Neural cell (in vitro differentiated cells): ENCODE data around the gene OTOF. TPM values are rescaled to one million over a fixed set of nuclear protein-coding genes. Genes with fewer than 3 reads are reported as not detected.

Source experiments
- H2AFZ ChIP-seq: fragments of 200-600, 300-800 bp; sonication (generic), shearing (Covaris generic); 2 replicates; pipeline ENCODE4 v1.6.0; 2014; ENCODE audit warnings: low read depth, mild to moderate bottlenecking, antibody characterized with exemption, low read length, moderate library complexity
- H3F3A ChIP-seq: fragments of 200-600 bp; shearing (Covaris generic); 2 replicates; pipeline ENCODE4 v1.6.1; 2016; ENCODE audit warnings: mild to moderate bottlenecking, moderate library complexity, mixed read lengths, antibody characterized with exemption, low read length; ENCODE audit not compliant: insufficient read depth, poor library complexity, severe bottlenecking
- H3K27ac ChIP-seq: fragments of 200-600, 300-800 bp; sonication (generic), shearing (Covaris generic); 2 replicates; pipeline ENCODE4 v1.5.1; 2014; ENCODE audit warnings: mild to moderate bottlenecking, low read length, moderate library complexity
- H3K27me3 ChIP-seq: fragments of 300-800, 200-600 bp; sonication (generic), shearing (Covaris generic); 2 replicates; pipeline ENCODE4 v1.6.0; 2014; ENCODE audit warnings: mild to moderate bottlenecking, low read depth, low read length, moderate library complexity; ENCODE audit not compliant: insufficient read depth
- H3K36me3 ChIP-seq: fragments of 300-800, 200-600 bp; sonication (generic), shearing (Covaris generic); 2 replicates; pipeline ENCODE4 v1.5.1; 2014; ENCODE audit warnings: mild to moderate bottlenecking, antibody characterized with exemption, low read length, moderate library complexity; ENCODE audit not compliant: insufficient read depth
- H3K4me2 ChIP-seq: fragments of 300-800, 200-600 bp; sonication (generic), shearing (Covaris generic); 2 replicates; pipeline ENCODE4 v1.6.0; 2014; ENCODE audit warnings: mild to moderate bottlenecking, low read length
- H3K4me3 ChIP-seq: fragments of 300-800, 200-600 bp; sonication (generic), shearing (Covaris generic); 2 replicates; pipeline ENCODE4 v1.5.1; 2014; ENCODE audit warnings: mild to moderate bottlenecking, low read length, moderate library complexity
- H3K79me2 ChIP-seq: fragments of 200-600 bp; shearing (Covaris generic); replicated peaks from 2 replicates; pipeline ENCODE4 v1.6.0; 2014; ENCODE audit warnings: mild to moderate bottlenecking, low read length, moderate library complexity; ENCODE audit not compliant: insufficient read depth
- H3K9ac ChIP-seq: fragments of 300-800, 200-600 bp; sonication (generic), shearing (Covaris generic); 2 replicates; pipeline ENCODE4 v1.6.1; 2016; ENCODE audit warnings: mild to moderate bottlenecking, low read length, mixed read lengths
- H3K9me2 ChIP-seq: fragments of 200-600 bp; shearing (Covaris generic); 2 replicates; pipeline ENCODE4 v1.6.1; 2016; ENCODE audit warnings: mild to moderate bottlenecking, low read length, mixed read lengths; ENCODE audit not compliant: insufficient read depth
- H3K9me3 ChIP-seq: fragments of 200-600, 300-800 bp; sonication (generic), shearing (Covaris generic); 2 replicates; pipeline ENCODE4 v1.6.1; 2016; ENCODE audit warnings: mild to moderate bottlenecking, mixed run types, low read length, moderate library complexity, mixed read lengths
- H4K20me1 ChIP-seq: fragments of 200-600 bp; shearing (Covaris generic); 2 replicates; pipeline ENCODE4 v1.6.1; 2016; ENCODE audit warnings: mild to moderate bottlenecking, mixed run types; ENCODE audit not compliant: insufficient read depth
- CTCF ChIP-seq: fragments of 450-650 bp; IDR thresholded peaks from 2 replicates; pipeline ENCODE4 v1.5.1; 2014; ENCODE audit warnings: antibody characterized with exemption, mild to moderate bottlenecking, moderate library complexity; ENCODE audit not compliant: poor library complexity, severe bottlenecking
- EP300 ChIP-seq: fragments of 450-650 bp; conservative IDR thresholded peaks from 2 replicates; pipeline ENCODE4 v1.6.1; 2014; ENCODE audit warnings: antibody characterized with exemption, mild to moderate bottlenecking, moderate library complexity; ENCODE audit not compliant: poor library complexity, severe bottlenecking
- EZH2 ChIP-seq: fragments of 200-600, 300-800 bp; shearing (Covaris generic), sonication (generic); IDR thresholded peaks from 2 replicates; pipeline ENCODE4 v1.6.1; 2014; ENCODE audit warnings: antibody characterized with exemption, low read length, borderline replicate concordance, mild to moderate bottlenecking; ENCODE audit not compliant: insufficient read depth, poor library complexity, severe bottlenecking
- MXI1 ChIP-seq: fragments of 450-650 bp; conservative IDR thresholded peaks from 2 replicates; pipeline ENCODE4 v1.6.1; 2014; ENCODE audit warnings: antibody characterized with exemption, mild to moderate bottlenecking; ENCODE audit not compliant: poor library complexity, severe bottlenecking
- POLR2AphosphoS5 ChIP-seq: IDR thresholded peaks from 2 replicates; pipeline ENCODE4 v1.6.1; 2012
- RAD21 ChIP-seq: fragments of 450-650 bp; conservative IDR thresholded peaks from 2 replicates; pipeline ENCODE4 v1.6.1; 2014; ENCODE audit warnings: antibody characterized with exemption, mild to moderate bottlenecking, moderate library complexity
- SMC3 ChIP-seq: fragments of 450-650 bp; conservative IDR thresholded peaks from 2 replicates; pipeline ENCODE4 v1.6.1; 2014; ENCODE audit warnings: antibody characterized with exemption, mild to moderate bottlenecking, moderate library complexity; ENCODE audit not compliant: poor library complexity
- TAF1 ChIP-seq: IDR thresholded peaks from 2 replicates; pipeline ENCODE4 v1.6.1; 2012; ENCODE audit warnings: low read depth
- polyA plus RNA-seq: library from polyadenylated mRNA; depleted of rRNA; stranded (reverse); fragments of >200 nt; gene quantifications from 2 replicates; pipeline ENCODE4 v1.2.3, GENCODE V29; 2014
- TF ChIP-seq, protein P1 (sequence below): IDR thresholded peaks from 2 replicates; pipeline ENCODE4 v1.6.1; 2012; ENCODE audit warnings: borderline replicate concordance

The OTOF gene
- polyA plus RNA-seq, 1 donor from 2014 or later = not detected

DNA sequence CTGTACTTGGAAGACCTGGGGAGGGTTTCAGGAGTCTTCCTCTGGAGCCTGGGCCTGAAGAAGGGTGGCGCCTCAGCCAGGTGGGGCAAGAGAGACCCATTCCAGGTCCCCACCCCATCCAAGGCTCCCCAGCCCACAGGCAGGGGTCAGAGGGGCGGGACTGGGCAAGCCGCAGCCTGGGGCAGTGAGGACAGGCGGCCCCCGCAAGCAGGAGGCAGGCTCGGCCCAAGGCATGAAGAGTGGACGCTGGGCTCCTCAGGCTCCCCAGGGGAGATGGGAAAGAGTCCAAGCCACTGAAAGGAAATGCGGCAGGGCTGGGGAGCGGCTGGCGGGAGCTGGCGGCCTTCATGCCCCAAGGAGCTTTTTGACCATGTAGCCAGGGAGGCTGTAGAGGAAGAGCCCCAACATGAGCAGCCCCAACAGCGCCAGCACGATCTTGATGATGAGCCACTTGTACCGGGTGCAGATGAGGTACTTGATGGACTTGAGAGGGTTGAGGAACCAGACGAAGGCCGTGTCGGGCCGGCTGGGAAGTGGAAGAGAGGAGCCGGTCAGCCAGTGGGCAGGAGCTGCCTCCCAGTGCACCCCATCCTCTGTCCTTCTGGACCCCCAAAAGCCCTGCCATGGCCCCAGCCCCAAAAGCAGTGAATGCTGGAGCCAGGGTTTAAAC lies 20.1 kb downstream of the OTOF start:
- Histone ChIP-seq H3K9ac (no peak overlapping the region), H3K27me3 (no peaks in the 10 kb centered on the region), H3F3A (no peaks in the 10 kb centered on the region), H3K36me3 (no peaks in the 10 kb centered on the region), H2AFZ (no peak overlapping the region), H4K20me1 (no peaks in the 10 kb centered on the region), H3K79me2 (no peaks in the 10 kb centered on the region), H3K4me2 (no peak overlapping the region), H3K27ac (no peak overlapping the region), H3K9me3 (no peaks in the 10 kb centered on the region), H3K9me2 (no peaks in the 10 kb centered on the region), H3K4me3 (no peak overlapping the region)
- TF ChIP-seq CTCF (no peak), POLR2AphosphoS5 (no peak), RAD21 (no peak), EZH2 (no peak), EP300 (no peak), MXI1 (no peak), SMC3 (no peak), TAF1 (no peak)
- TF ChIP-seq, protein P1, sequence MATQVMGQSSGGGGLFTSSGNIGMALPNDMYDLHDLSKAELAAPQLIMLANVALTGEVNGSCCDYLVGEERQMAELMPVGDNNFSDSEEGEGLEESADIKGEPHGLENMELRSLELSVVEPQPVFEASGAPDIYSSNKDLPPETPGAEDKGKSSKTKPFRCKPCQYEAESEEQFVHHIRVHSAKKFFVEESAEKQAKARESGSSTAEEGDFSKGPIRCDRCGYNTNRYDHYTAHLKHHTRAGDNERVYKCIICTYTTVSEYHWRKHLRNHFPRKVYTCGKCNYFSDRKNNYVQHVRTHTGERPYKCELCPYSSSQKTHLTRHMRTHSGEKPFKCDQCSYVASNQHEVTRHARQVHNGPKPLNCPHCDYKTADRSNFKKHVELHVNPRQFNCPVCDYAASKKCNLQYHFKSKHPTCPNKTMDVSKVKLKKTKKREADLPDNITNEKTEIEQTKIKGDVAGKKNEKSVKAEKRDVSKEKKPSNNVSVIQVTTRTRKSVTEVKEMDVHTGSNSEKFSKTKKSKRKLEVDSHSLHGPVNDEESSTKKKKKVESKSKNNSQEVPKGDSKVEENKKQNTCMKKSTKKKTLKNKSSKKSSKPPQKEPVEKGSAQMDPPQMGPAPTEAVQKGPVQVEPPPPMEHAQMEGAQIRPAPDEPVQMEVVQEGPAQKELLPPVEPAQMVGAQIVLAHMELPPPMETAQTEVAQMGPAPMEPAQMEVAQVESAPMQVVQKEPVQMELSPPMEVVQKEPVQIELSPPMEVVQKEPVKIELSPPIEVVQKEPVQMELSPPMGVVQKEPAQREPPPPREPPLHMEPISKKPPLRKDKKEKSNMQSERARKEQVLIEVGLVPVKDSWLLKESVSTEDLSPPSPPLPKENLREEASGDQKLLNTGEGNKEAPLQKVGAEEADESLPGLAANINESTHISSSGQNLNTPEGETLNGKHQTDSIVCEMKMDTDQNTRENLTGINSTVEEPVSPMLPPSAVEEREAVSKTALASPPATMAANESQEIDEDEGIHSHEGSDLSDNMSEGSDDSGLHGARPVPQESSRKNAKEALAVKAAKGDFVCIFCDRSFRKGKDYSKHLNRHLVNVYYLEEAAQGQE = no peak

- Histone ChIP-seq H3K4me2 (no peak overlapping the region), H3K36me3 (no peaks in the 10 kb centered on the region), H3F3A (no peaks in the 10 kb centered on the region), H3K9me3 (no peaks in the 10 kb centered on the region), H3K9ac (no peak overlapping the region), H2AFZ (no peak overlapping the region), H3K79me2 (no peaks in the 10 kb centered on the region), H3K9me2 (no peaks in the 10 kb centered on the region), H3K27ac (no peak overlapping the region), H3K4me3 (no peak overlapping the region), H4K20me1 (no peaks in the 10 kb centered on the region), H3K27me3 (no peaks in the 10 kb centered on the region)
- TF ChIP-seq TAF1 (no peak), CTCF (no peak), RAD21 (no peak), EZH2 (no peak), POLR2AphosphoS5 (no peak), MXI1 (no peak), SMC3 (no peak), EP300 (no peak)
- TF ChIP-seq, protein P1 = no peak
Measured at GRCh38 chr2:26457251-26457666, 20.7 kb downstream of the OTOF start.
